Esophagus muscularis mucosa (tissue), 4 donors: ENCODE results near the gene UTS2B. TPM values are rescaled to one million over a fixed set of nuclear protein-coding genes. Genes with fewer than 3 reads are reported as not detected.

ENCODE experiments used
- DNase-seq: peaks from one replicate; pipeline ENCODE4 v3.0.0-alpha.2; 2017; ENCODE audit errors: extremely low spot score
- H3K27ac ChIP-seq, 4 donors: fragments of 200-600 bp; sonication (generic); replicated peaks in 1 of 4; 1 replicate in 3 of 4; 2 replicates in 1 of 4; pipeline ENCODE4 v1.5.1; 2016 to 2019; ENCODE audit warnings: mild to moderate bottlenecking in 1 of 4
- H3K27me3 ChIP-seq, 4 donors: fragments of 200-600 bp; sonication (generic); one replicate each; pipeline versions ENCODE4 v1.5.1 to v1.6.0; 2016 to 2019
- H3K36me3 ChIP-seq, 4 donors: fragments of 200-600 bp; sonication (generic); one replicate each; pipeline ENCODE4 v1.5.1; 2016 to 2019
- H3K4me1 ChIP-seq, 4 donors: fragments of 200-600 bp; sonication (generic); one replicate each; pipeline ENCODE4 v1.5.1; 2016 to 2019
- H3K4me3 ChIP-seq, 4 donors: fragments of 200-600 bp; sonication (generic); 1 replicate in 2 of 4; 2 replicates in 2 of 4; pipeline ENCODE4 v1.5.1; 2016 to 2019; ENCODE audit warnings: mild to moderate bottlenecking in 4 of 4, moderate library complexity in 1 of 4
- H3K9me3 ChIP-seq, 4 donors: fragments of 200-600 bp; sonication (generic); 1 replicate in 3 of 4; 2 replicates in 1 of 4; pipeline ENCODE4 v1.5.1; 2016 to 2019
- EP300 ChIP-seq: sonication (generic); formaldehyde crosslinking; IDR thresholded peaks from one replicate; pipeline ENCODE4 v1.6.1; 2017; ENCODE audit warnings: antibody characterized with exemption
- POLR2A ChIP-seq: fragments of 450-650 bp; IDR thresholded peaks from one replicate; pipeline ENCODE4 v1.6.1; 2017; ENCODE audit warnings: antibody characterized with exemption, moderate library complexity, mild to moderate bottlenecking, low read depth
- POLR2AphosphoS5 ChIP-seq, 2 donors: sonication (generic); formaldehyde crosslinking; IDR thresholded peaks; one replicate each; pipeline ENCODE4 v1.6.1; 2017; ENCODE audit warnings: antibody characterized with exemption in 2 of 2
- WGBS: methylation state at CpG from one replicate; pipeline ENCODE4 v1.1.5; 2018; 5-methylcytosine and 5-hydroxymethylcytosine counted together
- intact Hi-C: fragments of 100-400 bp; cut with DNase I; formaldehyde crosslinking; loops from one replicate; pipeline ENCODE4 v1.15.1; 2023
- total RNA-seq, 4 donors: library from RNA; depleted of rRNA; stranded (reverse); fragments of >200 nt; gene quantifications; one replicate each; pipeline versions ENCODE4 v1.1.0 to v1.2.1, GENCODE V29; 2016
- TF ChIP-seq, protein P1 (sequence below), 3 experiments: fragments of 200-600 bp in 2 of 3; fragments of 450-650 bp in 1 of 3; sonication (generic) in 2 of 3; IDR thresholded peaks; one replicate each; pipeline ENCODE4 v1.5.1; 2017 to 2019; ENCODE audit warnings: antibody characterized with exemption in 3 of 3, mild to moderate bottlenecking in 2 of 3, moderate library complexity in 1 of 3

The UTS2B gene
- total RNA-seq, 4 donors from 2014 or later = 0.65 to 1.2 TPM; not detected in 2

DNA sequence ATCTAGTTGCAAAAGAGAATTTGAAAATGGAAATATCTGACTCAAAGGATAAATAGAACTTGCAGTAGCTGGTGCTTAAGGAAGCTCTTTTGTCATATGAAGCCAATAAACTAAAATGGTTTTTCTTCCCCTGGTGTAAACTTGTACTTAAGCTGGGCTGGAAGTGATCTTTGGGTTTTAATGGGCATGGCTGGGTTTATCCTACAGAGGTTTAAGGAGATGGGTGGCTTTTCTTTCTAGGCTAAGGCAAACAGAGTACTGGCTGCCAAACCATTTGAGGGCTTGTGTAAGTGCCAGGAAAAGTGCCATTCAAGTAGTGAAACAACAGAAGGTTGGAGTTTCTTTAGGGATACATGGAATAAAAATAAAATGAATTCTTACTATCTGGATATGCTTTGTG, 12.1 kb upstream of the UTS2B start:
- Histone ChIP-seq H3K4me1 (peaks cover 58 to 97% (median 91%) of the 10 kb centered on the region in 4 donors), H3K27ac (no peak overlapping the region)

DNA sequence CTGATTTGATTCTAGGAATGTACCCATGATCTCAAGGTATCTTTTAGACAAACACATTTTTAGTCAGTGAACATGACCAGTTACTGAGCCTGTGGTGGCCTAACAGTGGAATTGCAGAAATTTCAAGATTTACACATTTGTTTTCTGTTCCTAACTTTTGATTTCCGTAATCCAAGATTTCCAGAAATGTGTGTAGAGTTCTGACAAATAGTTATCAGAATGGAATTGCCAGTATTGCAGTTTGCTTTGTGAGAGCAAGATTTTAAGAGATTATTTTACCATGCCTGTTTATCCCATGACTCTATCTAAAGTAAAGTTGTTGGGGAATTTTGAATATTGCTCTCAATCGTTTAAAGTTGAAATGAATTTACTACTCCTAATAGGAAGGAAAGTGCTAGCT, 11.7 kb upstream of the UTS2B start:
- intact Hi-C loops = no loop called here
- no peak for TF ChIP-seq POLR2A
- TF ChIP-seq, protein P1, sequence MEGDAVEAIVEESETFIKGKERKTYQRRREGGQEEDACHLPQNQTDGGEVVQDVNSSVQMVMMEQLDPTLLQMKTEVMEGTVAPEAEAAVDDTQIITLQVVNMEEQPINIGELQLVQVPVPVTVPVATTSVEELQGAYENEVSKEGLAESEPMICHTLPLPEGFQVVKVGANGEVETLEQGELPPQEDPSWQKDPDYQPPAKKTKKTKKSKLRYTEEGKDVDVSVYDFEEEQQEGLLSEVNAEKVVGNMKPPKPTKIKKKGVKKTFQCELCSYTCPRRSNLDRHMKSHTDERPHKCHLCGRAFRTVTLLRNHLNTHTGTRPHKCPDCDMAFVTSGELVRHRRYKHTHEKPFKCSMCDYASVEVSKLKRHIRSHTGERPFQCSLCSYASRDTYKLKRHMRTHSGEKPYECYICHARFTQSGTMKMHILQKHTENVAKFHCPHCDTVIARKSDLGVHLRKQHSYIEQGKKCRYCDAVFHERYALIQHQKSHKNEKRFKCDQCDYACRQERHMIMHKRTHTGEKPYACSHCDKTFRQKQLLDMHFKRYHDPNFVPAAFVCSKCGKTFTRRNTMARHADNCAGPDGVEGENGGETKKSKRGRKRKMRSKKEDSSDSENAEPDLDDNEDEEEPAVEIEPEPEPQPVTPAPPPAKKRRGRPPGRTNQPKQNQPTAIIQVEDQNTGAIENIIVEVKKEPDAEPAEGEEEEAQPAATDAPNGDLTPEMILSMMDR (IDR thresholded peaks at IDR 0.05) = no peak
- no peak for TF ChIP-seq EP300
- TF ChIP-seq POLR2AphosphoS5 (IDR thresholded peaks at IDR 0.05) = no peak
- Histone ChIP-seq H3K27me3 (no peaks in the 10 kb centered on the region), H3K4me3 (no peak overlapping the region), H3K36me3 (no peaks in the 10 kb centered on the region), H3K27ac (no peak overlapping the region), H3K4me1 (peaks cover 55 to 97% (median 91%) of the 10 kb centered on the region in 4 donors), H3K9me3 (no peaks in the 10 kb centered on the region)
- 55% methylated on average over 2 of the region's 2 CpGs for WGBS
- DNase-seq = no peak

More for the DNA sequence above, 12.1 kb upstream of the UTS2B start:
- H3K4me3 ChIP-seq = no peak overlapping the region
- no peak for DNase-seq
- intact Hi-C loops = no loop called here
- TF ChIP-seq, protein P1 (IDR thresholded peaks at IDR 0.05) = no peak
- TF ChIP-seq POLR2AphosphoS5 (IDR thresholded peaks at IDR 0.05) (no peak), EP300 (no peak), POLR2A (no peak)
- H3K9me3 ChIP-seq = no peaks in the 10 kb centered on the region
- H3K36me3 ChIP-seq = no peaks in the 10 kb centered on the region
- H3K27me3 ChIP-seq = no peaks in the 10 kb centered on the region

DNA sequence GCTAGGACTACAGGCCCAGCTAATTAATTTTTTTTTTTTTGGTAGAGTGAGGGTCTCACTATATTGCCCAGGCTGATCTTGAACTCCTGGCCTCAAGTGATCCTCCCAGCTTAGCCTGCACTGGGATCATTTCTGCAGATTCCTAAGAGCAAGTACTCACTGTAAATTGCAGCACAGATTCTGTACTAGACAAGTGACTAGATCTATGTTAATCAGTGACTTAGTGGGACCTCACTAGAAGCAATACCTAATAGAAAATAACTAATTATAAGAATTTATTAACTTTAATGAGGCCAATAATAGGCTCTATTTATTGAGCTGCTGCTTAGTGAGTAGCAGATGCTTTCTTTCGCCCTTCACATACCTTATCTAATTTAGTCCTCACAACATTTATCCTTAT, 10.6 kb upstream of the UTS2B start:
- no peak for DNase-seq
- 100% methylated on average over 1 of the region's 1 CpG for WGBS
- peaks cover 53 to 97% (median 88%) of the 10 kb centered on the region in 4 donors for H3K4me1 ChIP-seq
- TF ChIP-seq POLR2AphosphoS5 (IDR thresholded peaks at IDR 0.05) (no peak), POLR2A (no peak), EP300 (no peak)
- TF ChIP-seq, protein P1 (IDR thresholded peaks at IDR 0.05) = no peak
- H3K9me3 ChIP-seq = no peaks in the 10 kb centered on the region
- H3K27ac ChIP-seq = no peak overlapping the region
- intact Hi-C loops = no loop called here
- H3K4me3 ChIP-seq = no peak overlapping the region
- no peaks in the 10 kb centered on the region for H3K27me3 ChIP-seq
- H3K36me3 ChIP-seq = no peaks in the 10 kb centered on the region

DNA sequence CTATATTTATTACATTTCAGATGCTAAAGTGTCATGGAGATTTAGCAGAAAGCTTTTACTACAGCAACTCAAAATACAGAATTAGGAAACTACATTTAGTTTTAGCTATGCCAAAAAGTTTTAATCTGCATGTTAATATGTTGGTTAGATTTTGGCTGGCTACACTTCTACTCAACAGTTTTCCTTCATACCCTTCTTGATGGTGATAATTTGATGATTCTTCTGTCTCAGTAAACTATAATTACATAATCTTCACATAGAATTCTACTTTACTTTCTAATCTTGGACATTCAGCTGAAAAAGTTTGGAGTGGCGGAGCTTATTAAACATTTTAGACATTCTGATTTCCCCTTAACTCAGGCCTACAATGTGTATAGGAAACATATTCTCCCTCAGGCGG, 10.0 kb upstream of the UTS2B start:
- Histone ChIP-seq H3K9me3 (no peaks in the 10 kb centered on the region), H3K27ac (no peak overlapping the region), H3K4me3 (no peak overlapping the region), H3K27me3 (no peaks in the 10 kb centered on the region), H3K4me1 (peaks cover 59 to 95% (median 87%) of the 10 kb centered on the region in 4 donors), H3K36me3 (no peaks in the 10 kb centered on the region)
- intact Hi-C loops = no loop called here
- TF ChIP-seq, protein P1 (IDR thresholded peaks at IDR 0.05) = no peak
- TF ChIP-seq POLR2A (no peak), EP300 (no peak), POLR2AphosphoS5 (IDR thresholded peaks at IDR 0.05) (no peak)
- WGBS = 93% methylated on average over 2 of the region's 2 CpGs
- DNase-seq = no peak

DNA sequence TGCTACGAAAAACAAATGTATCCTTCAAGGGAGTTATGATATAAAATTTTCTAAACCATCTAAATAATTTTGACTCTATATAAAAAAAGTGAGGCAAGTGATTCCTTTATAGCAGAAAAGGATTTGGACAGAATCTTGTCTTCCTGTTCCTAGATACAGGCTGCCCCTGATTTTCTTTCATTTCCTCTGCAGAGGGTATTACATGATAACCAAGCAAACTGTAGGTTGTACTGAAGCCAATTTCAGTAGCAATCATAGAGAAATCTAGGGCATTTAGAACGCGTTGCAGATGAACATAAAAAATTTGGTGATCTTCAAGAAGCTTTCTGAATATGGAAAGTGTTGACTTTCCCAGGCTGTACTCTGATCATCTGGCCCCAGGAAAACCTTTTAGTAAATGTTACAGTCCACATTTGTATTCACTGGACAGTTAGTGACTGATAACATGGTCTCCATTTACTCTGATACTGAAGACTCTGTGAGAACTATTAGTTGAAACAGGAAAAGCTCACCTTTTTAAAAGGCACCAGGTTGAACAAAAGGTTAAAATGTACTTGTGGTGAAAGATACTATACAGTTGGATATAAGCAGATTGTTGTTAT, 9.1 kb upstream of the UTS2B start:
- Histone ChIP-seq H3K9me3 (no peaks in the 10 kb centered on the region), H3K36me3 (no peaks in the 10 kb centered on the region), H3K27me3 (no peaks in the 10 kb centered on the region), H3K27ac (no peak overlapping the region), H3K4me3 (no peak overlapping the region), H3K4me1 (peaks cover 67 to 95% (median 88%) of the 10 kb centered on the region in 4 donors)
- no peak for DNase-seq
- 63% methylated on average over 3 of the region's 3 CpGs for WGBS
- TF ChIP-seq, protein P1 (IDR thresholded peaks at IDR 0.05) = no peak
- TF ChIP-seq EP300 (no peak), POLR2AphosphoS5 (IDR thresholded peaks at IDR 0.05) (no peak), POLR2A (no peak)
- intact Hi-C loops = no loop called here
